Muscle of arm (tissue), 14 donors: ENCODE measurements around the gene SGSM1. TPM values are rescaled to one million over a fixed set of nuclear protein-coding genes. Genes with fewer than 3 reads are reported as not detected.

Experiments
- DNase-seq: peaks from one replicate; pipeline ENCODE4 v3.0.0-alpha.2; 2013
- long read RNA-seq, 11 donors: transcript quantifications; one replicate each; lab custom pipeline, GENCODE V29; 2026
- polyA plus RNA-seq, 12 donors: library from polyadenylated mRNA; unstranded; fragments of 120-200 nt; gene quantifications; one replicate each; pipeline ENCODE4 v1.2.1, GENCODE V29; 2013; ENCODE audit not compliant: insufficient read length in 12 of 12

SGSM1 gene, protein sequence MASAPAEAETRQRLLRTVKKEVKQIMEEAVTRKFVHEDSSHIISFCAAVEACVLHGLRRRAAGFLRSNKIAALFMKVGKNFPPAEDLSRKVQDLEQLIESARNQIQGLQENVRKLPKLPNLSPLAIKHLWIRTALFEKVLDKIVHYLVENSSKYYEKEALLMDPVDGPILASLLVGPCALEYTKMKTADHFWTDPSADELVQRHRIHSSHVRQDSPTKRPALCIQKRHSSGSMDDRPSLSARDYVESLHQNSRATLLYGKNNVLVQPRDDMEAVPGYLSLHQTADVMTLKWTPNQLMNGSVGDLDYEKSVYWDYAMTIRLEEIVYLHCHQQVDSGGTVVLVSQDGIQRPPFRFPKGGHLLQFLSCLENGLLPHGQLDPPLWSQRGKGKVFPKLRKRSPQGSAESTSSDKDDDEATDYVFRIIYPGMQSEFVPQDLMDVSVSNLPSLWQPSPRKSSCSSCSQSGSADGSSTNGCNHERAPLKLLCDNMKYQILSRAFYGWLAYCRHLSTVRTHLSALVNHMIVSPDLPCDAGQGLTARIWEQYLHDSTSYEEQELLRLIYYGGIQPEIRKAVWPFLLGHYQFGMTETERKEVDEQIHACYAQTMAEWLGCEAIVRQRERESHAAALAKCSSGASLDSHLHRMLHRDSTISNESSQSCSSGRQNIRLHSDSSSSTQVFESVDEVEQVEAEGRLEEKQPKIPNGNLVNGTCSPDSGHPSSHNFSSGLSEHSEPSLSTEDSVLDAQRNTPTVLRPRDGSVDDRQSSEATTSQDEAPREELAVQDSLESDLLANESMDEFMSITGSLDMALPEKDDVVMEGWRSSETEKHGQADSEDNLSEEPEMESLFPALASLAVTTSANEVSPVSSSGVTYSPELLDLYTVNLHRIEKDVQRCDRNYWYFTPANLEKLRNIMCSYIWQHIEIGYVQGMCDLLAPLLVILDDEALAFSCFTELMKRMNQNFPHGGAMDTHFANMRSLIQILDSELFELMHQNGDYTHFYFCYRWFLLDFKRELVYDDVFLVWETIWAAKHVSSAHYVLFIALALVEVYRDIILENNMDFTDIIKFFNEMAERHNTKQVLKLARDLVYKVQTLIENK
- 1 to 10 TPM in 2 of 12 donors, under 1 TPM in 9, not detected in 1; 0.11 to 3.2 (median 0.21) TPM for polyA plus RNA-seq
- long read RNA-seq, donor 1, full-length matches to known transcripts, result 1 of 1 reads
- long read RNA-seq, donor 1, partial matches to known transcripts, result 0 of 1 reads
- long read RNA-seq, donor 1, other reads (novel, unspliced or antisense), result 0 of 1 reads
- long read RNA-seq, donor 2, result 0 reads
- long read RNA-seq, donor 3, result 0 reads
- long read RNA-seq, donor 4, result 0 reads
- long read RNA-seq, donor 5, result 0 reads
- long read RNA-seq, donor 6, result 0 reads
- long read RNA-seq, donor 7, result 0 reads
- long read RNA-seq, donor 8, result 0 reads
- long read RNA-seq, donor 9, result 0 reads
- long read RNA-seq, donor 10, result 0 reads
- long read RNA-seq, donor 11, result 0 reads

DNA sequence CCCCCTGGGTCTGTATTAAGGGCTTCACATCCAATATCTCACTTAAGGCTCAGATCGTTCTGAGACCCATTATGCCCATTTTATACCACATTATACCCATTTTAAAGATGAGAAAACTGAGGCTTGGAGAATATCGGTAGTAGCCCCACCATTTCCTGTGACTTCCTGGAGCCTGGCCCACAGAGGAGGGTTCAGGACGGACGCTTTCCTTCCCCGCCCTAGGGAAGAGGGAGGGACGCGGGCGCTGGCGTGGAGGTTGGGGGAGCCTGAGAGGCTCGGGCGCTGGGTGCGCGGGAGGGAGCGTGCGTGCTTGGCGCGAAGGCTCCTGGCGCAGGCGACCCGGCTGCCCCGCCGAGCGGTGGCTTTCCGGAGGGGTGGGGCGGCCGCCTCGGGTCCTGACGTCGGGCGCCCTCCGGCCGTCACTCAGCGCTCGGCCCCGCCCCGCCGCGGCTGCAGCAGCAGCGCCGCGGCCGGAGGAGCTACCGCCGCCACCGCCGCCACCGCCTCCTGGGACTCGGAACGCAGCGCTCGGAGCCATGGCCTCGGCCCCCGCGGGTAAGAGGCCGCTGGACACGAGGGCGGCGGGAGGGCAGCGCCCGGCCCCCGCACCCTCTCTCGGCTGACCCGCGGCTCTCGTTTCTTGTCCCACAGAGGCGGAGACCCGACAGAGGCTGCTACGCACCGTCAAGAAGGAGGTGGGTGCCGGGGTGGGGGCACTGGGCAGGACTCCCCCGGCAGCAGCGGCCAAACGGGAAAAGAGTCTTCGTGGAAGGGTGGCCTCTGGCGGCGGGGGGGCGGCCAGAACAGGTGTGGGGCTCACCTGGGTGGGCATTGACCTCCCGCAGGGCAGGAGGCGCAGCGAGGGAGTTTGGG, at the start of gene SGSM1:
SGSM1 (plus strand) TSS at position 422 of the 873 bp plus-strand sequence; CDS start at position 537, 115 bp downstream.
- DNase-seq, result peak; percentile 31

DNA sequence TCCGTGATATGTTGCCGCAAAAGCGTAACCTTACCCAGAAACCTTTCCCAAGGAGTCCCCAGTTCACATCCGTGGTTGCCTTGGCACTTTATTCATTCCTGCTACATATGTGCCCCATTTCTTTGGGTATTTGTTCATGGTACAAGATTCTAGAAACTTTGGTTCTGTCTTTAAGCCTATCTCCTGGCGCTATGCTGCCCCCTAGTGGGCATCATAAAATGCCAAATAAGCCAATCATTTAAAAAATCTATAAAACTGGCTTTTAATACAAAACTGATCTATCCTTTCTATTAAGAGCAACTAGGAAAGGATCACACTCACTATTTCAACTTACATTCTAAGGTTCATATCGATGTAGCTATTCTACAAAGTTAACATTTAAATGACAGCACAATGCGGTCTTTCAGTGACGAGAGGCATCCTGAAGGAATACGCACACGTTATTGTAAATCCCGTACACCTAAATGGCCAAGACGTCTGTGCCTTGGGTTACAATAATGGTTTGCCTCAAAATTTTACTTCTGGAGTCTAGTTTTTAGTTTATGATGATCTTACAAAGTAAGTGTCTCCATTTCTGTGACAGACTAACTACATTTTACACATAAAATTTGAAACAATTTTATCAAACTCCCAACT, 47.7 kb upstream of the SGSM1 start:
- peak; percentile 63 for DNase-seq

DNA sequence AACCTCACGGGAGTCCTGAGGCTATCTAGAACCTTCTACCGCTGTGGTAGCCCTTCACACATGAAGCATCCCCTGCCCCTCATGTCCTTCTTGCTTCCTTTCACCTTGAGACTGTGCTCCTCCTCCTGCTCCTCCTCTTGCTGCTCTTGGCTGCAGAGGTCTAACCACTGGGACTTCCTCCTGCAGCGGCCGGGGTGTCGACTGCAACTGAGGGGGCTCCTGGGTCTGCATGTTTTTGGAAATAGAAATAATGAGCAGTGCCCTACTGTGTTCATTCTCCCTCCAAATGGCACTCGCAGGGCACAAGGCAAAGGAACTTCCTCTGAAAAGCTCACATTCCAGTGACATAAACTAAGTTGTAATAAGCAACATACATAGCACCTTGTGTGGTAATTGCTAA, 46.2 kb upstream of the SGSM1 start:
- no peak for DNase-seq

DNA sequence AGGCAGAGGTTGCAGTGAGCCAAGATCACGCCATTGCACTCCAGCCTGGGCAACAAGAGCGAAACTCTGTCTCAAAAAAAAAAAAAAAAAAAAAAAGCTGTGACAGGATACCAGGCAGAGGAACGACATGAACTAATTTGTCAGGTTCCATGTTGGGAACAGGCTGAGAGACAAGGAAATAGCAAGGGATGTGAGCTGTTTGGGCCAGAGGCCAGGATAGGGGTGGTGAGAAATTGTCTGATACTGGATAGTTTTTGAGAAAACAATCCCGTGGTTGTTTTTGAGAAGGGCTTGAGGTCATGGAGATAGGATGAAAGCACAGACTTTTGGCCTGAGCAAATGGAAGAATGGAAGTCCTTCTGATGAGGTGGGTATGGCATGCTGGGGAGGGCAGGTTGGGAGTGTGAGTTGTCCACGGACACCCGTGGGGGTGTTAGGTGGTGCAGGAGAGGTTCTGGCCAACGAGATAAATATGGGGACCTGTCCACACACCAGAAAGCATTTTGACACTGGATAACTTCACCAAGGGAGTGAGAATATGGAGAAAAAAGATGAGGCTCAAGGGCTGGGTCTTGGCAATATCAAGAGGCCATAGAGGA, 45.2 kb upstream of the SGSM1 start:
- DNase-seq, result no peak

DNA sequence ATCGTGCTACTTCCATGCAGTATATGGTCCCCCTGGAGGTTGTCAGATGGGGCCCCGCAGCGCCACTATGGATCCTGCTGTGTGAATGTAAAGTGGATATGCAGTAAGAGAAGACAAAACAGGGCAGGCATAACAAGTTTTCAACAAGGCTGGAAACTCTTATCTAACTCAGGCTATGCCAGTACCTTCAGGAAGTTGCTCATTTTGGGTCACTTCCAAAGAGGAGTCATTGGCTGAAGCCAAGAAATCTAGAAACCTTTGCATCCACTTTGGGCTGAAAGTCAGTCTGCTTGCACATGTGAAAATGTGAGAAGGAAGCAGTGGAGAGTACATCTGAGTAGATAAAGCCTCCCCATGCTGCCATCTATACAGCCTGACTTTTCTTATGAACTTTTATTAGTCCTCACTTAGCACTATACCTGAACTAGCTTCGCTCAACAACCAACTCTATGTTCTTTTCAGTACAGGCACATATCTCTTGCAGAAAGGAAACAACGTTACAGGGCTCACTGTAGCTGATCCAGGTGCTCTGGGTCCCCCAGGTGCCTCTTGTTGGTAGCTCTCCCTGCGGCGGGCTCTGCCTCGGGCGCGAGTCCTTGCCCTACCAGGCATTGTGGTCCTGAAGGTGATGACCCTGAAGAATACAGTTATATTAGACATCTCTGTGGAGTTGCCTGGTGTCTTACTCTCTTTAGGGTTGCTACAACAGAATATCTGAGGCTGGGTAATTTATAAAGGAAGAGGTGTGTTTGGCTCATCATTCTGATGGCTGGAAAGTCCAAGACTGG, 43.9 kb upstream of the SGSM1 start:
- no peak for DNase-seq

DNA sequence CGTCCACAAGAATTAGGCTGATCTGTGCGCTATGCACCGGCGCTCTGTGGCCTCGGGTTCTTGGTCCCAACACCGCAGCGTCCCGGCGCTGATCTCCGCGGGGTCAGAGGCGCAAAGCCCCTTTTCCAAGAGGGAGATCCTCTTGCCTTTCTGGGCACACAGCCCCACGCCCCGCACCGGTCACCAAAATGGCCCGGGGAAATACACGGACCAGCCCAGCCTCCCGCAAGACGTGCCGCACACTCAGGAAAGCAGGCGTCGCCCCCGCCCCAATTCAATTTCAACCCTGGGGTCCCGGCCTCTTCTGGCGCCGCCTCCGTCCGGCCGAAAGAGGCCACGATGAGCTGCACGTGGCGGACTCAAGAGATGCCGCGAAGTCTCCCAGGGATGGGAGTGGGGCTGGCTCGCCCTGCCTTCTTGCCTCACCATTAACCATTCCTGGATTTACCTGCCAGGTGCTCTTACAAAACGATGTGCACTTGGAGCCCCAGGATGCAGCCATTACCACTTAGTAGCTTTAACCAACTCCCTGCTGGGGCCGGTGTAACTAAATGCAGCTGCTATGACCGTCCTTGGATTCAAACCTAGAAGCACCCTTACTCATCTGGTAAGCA, 42.0 kb upstream of the SGSM1 start:
- DNase-seq, result no peak

DNA sequence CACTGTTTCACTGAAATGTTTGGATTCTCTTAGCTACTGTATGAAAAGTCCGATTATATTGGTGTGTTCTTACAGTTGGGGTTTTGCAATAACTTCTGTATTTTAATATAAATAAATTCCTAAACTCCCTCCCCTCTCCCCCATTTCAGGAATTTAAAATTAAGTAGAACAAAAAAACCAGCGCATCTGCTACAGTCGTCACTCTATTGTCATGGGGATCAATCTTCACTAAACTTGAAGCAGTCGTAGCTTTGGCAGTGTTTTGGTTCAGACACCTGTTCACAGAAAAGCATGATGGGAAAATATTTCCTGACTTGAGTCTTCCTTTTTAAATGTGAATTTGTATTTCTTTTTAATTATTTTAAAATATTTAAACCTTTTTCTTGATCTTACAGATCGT, 40.8 kb upstream of the SGSM1 start:
- no peak for DNase-seq

DNA sequence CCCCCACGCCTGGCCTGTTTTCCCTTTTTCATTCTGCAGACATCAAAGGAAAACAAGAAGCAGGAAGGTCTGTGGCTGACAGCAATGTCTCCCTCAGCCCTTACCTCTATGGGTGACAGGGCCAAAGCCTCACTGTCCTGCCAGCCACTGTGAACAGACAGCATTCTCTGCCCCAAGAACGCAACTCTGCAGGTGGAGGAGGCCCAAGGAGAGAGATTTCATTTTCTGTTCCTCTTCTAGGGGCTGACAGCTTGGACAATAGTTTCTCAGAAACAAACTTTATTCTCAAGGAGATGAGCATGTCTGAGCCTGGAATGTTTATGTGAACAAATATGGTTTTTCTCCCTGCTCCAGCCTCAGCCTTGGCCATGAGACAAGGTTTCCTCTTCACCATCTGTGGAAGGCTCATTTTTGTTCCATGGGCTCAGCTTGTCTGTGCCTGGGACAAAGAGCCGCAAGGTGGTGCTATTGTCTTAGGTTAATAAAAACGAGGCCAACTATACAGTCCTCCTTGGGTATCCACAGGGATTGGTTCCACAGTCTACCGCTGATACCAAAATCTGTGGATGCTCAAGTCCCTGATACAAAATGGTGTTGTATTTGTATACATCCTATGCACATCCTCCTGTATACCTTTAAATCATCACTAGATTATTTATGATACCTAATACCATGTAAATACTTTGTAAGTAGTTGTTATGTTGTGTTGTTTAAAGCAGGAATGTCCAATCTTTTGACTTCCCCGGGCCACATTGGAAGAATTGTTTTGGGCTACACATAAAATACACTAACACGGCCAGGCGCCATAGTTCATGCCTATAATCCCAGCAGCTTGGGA, 37.3 kb upstream of the SGSM1 start:
- DNase-seq, result peak; percentile 68

DNA sequence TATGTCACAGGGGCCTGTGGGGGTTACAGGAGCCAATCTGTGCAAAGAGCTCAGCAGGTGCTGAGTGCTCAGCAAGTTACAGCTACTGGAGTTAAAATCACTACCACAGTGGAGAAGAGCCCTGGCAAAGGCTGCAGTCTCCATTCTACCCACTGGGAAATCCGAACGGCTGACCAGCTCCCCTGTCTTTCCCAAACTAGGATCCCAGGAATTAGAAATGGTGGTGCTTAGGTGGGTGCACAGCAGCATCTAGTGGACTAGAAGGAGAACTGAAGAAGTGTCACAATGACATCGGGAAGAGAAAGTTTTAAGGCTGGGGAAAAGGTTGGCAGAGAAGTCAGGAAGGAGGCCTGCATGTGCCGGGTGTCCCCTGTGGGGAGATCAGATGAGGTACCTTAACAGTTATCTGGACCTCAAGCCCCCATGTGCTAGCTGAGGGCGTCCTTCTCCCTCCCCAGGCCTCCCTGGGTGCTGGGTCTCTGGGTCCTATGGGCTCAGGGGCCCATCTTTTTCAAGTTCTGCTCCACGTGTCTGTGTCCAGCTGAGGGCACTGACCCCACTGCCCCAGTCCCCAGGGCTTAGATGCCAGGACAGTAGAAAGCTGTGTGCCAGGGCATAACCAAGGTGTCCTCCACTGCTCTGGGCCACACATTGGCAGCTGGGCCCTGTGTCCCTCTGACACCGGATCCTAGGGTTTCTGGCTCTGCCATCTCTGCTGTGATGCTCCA, 33.4 kb upstream of the SGSM1 start:
- DNase-seq, result peak; percentile 27

DNA sequence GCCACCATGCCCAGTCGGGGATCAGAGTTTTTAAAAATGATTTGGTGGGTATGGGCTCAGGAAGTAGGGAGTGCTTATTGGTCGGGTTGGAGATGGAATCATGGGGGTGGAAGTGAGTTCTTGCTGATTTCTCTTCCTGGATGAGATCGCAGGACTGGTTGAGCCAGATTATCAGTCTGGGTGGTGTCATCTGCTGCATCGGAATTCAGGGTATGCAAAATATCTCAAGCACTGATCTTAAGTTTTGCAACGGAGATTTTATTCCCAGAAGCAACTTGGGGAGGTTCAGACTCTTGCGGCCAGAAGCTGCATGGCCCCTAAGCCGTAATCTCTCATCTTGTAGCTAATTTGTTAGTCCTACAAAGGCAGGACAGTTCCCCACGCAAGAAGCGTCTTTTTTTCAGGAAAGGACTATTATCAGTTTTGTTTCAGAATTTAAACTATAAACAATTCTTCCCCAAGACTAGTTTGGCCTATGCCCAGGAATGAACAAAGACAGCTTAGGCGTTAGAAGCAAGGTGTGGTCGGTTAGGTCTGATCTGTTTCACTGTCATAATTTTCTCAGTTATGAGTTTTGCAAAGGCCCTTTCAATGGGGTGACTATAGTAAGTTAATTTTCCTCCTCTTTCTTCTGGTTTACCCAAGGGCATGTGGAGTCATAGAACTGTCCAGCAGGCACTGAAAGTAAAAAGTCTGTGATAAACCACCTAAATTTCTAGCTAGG, 30.1 kb upstream of the SGSM1 start:
- no peak for DNase-seq

DNA sequence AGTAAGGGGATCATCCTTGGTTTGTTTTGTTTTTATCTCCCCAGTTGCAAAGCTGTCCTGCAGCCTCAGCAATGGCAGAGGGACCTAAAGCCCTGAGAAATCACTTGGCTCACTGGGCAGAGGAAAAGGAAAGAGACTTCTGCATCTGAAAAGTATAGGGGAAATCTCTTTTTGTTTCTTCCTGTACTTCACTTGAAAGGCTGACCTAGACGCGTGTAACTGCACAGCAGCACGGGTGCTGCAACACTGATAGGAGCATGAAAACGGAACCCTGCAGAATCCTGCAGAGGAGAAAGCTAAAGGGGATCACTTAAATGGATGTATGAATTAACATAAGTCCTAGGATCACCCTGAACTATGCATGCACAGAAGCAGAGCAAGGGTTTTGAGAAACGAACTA, 29.5 kb upstream of the SGSM1 start:
- no peak for DNase-seq

DNA sequence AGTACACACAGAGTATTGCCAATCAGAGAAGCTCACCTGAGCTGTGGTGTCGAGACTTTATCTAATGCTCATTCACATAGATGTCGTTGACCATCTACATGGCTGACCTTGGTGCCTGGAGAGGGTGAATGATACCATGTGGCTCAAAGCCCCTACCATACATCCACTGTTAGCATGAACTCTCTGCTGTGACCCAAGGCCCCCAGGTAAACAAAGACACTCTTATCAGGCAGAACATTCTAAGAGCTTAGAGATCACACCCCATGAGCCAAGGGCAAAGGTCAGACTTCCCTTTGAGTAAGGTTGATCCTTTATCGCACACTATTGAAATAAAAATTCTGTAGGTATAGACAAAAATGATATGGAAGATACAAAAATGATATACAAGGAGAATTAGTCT, 16.5 kb upstream of the SGSM1 start:
- DNase-seq, result no peak

DNA sequence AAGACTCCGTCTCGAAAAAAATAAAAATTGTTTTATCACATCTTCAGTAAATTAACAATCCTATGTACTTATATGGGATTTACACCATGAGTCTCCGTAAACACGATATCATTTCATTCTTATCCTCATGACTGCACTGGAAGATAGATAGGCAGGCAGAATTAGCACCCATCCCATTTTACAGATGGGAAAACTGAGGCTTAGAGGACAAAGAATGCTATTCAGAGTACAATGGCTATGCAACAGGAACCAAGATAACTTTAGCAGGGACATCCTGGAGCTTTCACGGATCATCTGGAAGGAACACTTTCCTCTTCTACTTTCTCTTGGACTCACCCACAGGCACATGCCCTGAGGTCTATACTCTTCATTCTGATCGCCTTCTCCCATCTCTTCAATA, 14.6 kb upstream of the SGSM1 start:
- DNase-seq, result no peak

DNA sequence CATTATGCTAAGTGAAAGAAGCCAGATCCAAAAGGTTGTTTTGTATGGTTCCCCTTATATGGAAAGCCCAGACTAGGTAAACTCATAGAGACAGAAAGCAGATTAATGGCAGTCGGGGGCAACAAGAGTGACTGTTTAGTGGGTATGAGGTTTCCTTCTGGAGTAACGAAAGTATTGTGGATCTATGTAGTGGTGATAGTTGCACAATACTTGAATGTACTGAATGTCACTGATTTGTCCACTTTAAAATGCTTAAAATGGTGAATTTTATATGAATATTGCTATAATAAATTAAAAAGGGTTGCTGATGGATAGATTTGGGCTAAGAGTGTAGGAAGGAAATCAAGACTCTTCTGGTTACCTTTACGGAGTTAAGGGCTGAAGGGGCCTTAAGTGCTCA, 10.0 kb upstream of the SGSM1 start:
- no peak for DNase-seq

DNA sequence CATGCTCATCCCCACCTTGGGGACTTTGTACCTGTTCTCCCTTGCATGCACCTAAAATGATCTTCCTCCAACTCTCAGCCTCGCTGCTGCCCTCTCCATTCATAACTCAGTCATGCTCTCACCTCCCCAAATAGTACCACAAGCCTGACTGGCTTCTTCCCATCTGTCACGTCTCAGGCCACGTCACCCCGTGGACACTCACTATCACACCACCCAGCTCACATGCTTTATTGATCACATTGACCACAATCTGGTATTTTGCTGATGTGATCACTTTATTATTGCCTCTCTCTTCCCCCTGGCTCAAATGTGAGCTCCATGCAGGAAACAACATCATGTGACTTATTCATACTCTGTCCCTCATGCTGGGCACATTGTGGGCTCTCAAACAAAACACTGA, 9.2 kb upstream of the SGSM1 start:
- no peak for DNase-seq

DNA sequence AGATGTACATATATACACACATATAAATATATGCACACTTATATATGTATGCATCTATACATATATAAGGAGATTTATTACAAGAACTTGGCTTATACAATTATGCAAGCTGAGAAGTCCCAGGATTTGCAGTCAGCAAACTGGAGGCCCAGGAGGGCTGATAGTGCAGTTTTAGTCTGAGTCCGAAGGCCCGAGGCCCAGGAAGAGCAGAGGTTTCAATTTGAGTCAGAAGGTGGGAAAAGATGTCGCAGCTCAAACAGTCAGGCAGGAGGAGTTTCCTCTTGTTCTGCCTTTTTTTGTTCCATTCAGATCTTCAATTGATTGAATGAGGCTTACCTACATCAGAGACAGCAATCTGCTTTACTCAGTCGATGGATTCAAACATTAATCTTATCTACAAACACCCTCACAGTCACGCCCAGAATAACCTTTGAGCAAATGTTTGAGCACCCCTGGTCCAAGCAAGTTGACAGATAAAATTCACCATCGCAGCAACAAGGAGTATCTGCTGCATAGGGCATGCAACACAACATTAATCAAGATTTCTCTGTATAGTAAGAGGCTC, 4.0 kb upstream of the SGSM1 start:
- DNase-seq, result no peak
